HCT116 (cell line): ENCODE data around the gene ZFAND6.

Experiments
- CEBPB ChIP-seq: IDR thresholded peaks from 2 replicates; pipeline ENCODE4 v1.6.1; 2012; ENCODE audit warnings: low read depth
- SP1 ChIP-seq: IDR thresholded peaks from 2 replicates; pipeline ENCODE4 v1.6.1; 2012; ENCODE audit warnings: low read depth
- TF ChIP-seq, protein P1 (sequence below), 3 experiments: fragments of 200-600 bp in 1 of 3; sonication (generic) in 1 of 3; IDR thresholded peaks in 2 of 3; conservative IDR thresholded peaks in 1 of 3; 2 replicates each; pipeline ENCODE4 v1.5.1; 2012 to 2017; ENCODE audit warnings: low read depth in 2 of 3, low read length in 2 of 3, antibody characterized with exemption in 1 of 3, borderline replicate concordance in 1 of 3, control low read depth in 1 of 3, mild to moderate bottlenecking in 1 of 3, mixed read lengths in 1 of 3, mixed run types in 1 of 3, moderate library complexity in 1 of 3; ENCODE audit not compliant: insufficient read depth in 1 of 3

GRCh38 chr15:80163217-80163616 is 103.7 kb downstream of the ZFAND6 start:
- TF ChIP-seq SP1 (no peak), CEBPB (no peak)
- TF ChIP-seq, protein P1, sequence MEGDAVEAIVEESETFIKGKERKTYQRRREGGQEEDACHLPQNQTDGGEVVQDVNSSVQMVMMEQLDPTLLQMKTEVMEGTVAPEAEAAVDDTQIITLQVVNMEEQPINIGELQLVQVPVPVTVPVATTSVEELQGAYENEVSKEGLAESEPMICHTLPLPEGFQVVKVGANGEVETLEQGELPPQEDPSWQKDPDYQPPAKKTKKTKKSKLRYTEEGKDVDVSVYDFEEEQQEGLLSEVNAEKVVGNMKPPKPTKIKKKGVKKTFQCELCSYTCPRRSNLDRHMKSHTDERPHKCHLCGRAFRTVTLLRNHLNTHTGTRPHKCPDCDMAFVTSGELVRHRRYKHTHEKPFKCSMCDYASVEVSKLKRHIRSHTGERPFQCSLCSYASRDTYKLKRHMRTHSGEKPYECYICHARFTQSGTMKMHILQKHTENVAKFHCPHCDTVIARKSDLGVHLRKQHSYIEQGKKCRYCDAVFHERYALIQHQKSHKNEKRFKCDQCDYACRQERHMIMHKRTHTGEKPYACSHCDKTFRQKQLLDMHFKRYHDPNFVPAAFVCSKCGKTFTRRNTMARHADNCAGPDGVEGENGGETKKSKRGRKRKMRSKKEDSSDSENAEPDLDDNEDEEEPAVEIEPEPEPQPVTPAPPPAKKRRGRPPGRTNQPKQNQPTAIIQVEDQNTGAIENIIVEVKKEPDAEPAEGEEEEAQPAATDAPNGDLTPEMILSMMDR (IDR thresholded peaks at IDR 0.05 in 2 of 3, conservative IDR thresholded peaks at IDR 0.05 in 1 of 3; ENCODE audit: borderline replicate concordance in 1 of 3, insufficient read depth in 1 of 3, low read depth in 2 of 3, low read length in 2 of 3): no peak
